NB4 (cell line): ENCODE measurements around the gene NUBP2.

ENCODE experiments used
- MYC ChIP-seq: IDR thresholded peaks from 2 replicates; pipeline ENCODE4 v1.6.1; 2011; ENCODE audit warnings: low read depth, low read length
- POLR2A ChIP-seq: IDR thresholded peaks from 2 replicates; pipeline ENCODE4 v1.6.1; 2011; ENCODE audit warnings: mild to moderate bottlenecking; ENCODE audit not compliant: insufficient read length; ENCODE audit errors: extremely low read depth
- TF ChIP-seq, protein P1 (sequence below): IDR thresholded peaks from one replicate; pipeline ENCODE4 v1.5.1; 2012; ENCODE audit warnings: low read depth, low read length
- TF ChIP-seq, protein P2 (sequence below): IDR thresholded peaks from 2 replicates; pipeline ENCODE4 v1.6.1; 2011; ENCODE audit warnings: low read depth, low read length

DNA sequence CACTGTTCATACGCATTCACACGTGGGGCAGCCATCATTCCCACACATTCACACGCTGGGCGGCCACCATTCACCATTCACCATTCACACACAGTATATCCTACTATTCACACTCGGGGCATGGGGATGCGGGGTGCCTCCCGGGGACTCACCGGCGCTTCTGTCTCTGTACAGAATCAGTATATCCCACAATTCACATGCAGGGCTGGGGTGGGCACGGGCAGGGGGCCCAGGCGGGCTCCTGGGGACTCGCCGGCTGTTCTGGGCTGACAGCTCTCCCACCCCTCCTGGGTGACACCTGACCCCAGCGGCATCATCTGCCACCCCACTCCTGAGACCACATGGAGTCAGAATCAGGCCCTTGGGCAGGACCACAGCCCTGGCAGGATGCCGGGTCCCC is 21.0 kb upstream of the NUBP2 start:
- TF ChIP-seq, protein P1, sequence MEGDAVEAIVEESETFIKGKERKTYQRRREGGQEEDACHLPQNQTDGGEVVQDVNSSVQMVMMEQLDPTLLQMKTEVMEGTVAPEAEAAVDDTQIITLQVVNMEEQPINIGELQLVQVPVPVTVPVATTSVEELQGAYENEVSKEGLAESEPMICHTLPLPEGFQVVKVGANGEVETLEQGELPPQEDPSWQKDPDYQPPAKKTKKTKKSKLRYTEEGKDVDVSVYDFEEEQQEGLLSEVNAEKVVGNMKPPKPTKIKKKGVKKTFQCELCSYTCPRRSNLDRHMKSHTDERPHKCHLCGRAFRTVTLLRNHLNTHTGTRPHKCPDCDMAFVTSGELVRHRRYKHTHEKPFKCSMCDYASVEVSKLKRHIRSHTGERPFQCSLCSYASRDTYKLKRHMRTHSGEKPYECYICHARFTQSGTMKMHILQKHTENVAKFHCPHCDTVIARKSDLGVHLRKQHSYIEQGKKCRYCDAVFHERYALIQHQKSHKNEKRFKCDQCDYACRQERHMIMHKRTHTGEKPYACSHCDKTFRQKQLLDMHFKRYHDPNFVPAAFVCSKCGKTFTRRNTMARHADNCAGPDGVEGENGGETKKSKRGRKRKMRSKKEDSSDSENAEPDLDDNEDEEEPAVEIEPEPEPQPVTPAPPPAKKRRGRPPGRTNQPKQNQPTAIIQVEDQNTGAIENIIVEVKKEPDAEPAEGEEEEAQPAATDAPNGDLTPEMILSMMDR = no peak
- TF ChIP-seq POLR2A (no peak), MYC (no peak)
- TF ChIP-seq, protein P2, sequence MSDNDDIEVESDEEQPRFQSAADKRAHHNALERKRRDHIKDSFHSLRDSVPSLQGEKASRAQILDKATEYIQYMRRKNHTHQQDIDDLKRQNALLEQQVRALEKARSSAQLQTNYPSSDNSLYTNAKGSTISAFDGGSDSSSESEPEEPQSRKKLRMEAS = no peak
